ENCODE measurements around the gene RNF166.
"Not testable (repeated sequence)": the region's sequence is repeated elsewhere in the genome, so short reads cannot be mapped to it uniquely, and the experiment has no call there.

The RNF166 gene

DNA sequence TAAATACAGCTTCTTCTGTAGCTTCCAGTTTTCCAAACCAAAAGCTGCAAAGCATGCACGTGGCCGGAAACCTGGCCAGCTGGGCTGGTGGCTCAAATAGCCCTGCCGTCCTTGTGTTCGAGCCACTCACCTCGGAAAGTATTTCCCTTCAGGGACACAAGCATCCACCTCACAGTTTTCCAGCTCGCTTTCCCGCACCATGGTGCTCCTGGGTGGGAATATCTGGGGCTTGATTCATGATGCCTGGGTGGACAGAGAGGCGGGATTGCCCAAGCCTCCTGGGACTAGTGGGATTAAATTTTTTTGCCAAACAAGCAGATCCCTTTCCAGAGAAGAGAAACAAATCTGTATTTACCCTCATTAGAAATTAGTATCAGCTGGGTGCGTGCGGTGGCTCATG lies 36.2 kb downstream of the RNF166 start:
- DNase-seq, result no peak

DNA sequence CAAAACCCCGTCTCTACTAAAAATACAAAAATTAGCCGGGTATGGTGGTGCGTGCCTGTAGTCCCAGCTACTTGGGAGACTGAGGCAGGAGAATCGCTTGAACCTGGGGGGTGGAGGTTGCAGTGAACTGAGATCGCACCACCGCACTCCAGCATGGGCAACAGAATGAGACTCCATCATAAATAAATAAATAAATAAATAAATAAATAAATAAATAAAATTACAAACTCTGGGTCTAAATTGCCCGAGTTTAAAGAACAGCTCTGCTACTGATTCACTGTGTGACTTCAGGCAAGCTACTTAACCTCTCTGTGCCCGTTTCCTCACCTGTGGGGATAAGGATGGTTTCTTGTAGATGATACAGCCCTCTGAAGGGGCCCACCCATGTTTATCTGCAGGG lies 36.7 kb downstream of the RNF166 start:
- not testable (repeated sequence) for DNase-seq

DNA sequence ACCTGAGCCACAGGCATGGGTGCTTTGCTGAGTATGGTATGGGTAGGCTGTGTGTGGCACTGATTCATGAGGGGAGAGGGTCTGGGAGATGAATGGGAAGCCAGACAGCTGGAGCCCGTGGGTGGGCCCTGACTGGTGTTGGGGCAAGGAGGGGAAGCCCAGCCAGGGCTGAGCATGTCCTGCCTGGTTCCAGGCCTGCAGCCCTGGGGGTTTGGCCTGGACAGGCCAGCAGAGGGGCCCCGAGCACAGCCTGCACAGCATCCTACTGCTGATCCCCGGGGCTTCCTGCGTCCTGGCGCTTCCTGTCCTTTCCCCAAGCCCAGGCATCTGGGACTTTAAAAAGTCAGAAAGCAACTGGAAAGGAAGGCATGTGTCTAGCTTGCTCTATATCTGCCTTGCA lies 38.7 kb downstream of the RNF166 start:
- DNase-seq, result no peak

DNA sequence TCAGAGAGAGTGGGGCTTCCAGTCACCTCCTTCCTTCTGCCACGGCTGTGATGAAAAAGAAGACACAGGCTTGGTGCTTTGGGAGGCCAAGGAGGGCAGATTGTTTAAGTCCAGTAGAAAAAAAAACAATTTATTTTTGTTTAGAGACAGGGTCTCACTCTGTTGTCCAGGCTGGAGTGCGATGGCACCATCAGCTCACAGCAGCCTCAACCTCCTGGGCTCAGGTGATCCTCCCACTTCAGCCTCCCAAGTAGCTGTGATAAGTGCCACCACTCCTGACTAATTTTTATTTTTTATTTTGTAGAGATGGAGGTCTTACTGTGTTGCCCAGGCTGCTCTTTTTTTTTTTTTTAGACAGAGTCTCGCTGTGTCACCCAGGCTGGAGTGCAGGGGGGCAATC lies 40.6 kb downstream of the RNF166 start:
- DNase-seq, result no peak

DNA sequence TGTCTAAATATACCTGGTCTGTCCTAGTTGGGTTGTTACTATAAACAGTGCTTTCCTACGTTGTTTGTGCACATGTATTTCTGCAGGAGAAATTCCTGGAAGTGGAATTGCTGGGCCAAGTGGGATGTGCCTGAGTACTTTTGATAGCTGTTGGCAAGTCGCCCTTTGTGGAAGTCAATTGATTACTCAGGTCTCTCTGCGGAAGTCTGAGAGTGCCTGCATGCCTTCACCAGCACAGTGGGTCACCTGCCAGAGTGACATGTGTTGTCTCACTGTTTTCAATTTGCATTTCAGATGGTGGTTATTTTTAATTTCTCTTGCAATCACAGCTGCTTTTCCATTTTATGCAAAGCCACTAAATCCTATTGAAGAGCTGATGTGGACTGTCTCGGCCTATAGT lies 41.1 kb downstream of the RNF166 start:
- DNase-seq, result no peak

DNA sequence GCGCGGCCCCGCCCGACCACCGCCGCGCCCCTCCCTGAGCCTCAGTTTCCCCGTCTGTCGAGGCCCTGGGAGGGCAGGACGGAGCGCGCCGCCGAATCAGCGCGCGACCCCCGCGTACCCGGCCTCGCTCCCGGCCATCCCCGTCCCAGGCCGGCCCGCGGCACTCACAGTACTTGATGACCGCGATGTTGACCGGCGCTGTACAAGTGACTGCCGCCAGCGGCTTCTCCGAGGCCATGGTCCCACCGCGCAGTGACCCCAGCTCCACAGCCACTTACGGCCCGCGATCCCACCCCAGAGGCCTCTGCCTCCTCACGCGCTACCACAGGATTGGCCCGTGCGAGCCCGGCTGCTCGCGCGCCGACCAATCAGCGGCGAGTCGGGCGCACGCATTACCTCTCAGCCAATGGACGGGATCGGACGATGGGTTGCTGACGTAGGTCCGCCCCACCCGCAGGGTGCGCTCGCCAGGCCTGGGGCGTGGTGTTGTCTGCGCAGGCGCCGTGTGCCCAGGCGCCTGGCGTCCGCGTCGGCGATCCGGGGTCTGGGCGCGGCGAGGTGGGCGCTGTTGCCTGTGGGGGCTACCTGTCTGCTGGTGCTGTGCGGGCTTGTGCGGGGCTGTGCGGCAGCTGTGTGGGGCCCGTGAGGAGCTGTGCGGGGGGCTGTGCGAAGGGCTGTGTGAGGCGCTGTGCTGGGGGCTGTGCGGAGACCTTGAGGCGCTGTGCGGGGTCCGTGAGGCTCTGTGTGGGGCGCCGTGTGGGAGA lies 43.2 kb downstream of the RNF166 start, which contains the start of gene MVD:
Gene MVD (minus strand): TSS at position 249 of the 764 bp plus-strand sequence. CDS start 11 bp downstream, at position 238.
- peak; percentile 93 to 95 for DNase-seq

DNA sequence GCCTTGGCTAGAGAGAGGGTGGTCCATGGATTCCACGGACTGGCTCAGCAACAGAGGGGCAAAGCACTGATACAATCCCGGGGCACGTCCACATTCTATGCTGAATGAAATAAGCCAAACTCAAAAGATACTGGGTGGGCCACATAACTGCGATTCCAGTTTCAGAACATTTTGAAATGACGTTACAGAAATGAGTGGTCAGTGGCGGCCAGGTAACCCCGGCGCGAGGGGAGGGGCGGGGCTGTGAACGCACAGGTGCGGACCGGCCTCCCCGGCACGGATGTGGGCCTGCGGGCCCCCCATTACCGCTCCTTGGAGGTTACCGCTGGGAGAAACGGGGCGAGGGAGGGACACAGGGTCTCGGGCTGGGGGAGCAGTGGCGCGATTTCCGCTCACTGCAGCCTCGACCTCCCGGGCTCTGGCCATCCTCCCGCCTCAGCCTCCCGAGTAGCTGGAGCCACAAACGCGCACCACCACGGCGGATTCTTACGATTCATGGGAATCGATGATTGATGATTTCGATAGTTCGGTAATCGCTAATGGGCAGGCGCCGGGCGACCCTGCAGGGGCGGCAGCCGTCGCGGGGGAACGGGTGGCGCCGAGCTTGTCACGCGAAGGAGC lies 43.9 kb downstream of the RNF166 start:
- no peak for DNase-seq

DNA sequence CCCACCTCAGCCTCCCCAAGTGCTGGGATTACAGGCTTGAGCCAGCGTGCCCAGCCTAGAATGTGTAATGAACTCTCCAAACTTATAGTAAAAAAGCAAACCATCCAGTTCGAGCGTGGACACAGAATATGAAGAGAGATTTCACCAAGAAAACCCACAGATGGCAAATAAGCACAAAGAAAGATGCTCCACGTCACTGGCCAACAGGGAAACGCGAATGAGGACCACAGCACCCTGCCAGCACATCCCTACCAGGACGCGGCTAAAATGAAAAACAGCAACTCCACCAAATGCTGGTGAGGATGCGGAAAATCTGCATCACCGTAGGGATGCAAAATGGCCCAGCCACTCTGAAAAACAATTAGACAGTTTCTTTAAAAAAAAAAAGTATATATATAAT lies 44.7 kb downstream of the RNF166 start:
- DNase-seq, result no peak

DNA sequence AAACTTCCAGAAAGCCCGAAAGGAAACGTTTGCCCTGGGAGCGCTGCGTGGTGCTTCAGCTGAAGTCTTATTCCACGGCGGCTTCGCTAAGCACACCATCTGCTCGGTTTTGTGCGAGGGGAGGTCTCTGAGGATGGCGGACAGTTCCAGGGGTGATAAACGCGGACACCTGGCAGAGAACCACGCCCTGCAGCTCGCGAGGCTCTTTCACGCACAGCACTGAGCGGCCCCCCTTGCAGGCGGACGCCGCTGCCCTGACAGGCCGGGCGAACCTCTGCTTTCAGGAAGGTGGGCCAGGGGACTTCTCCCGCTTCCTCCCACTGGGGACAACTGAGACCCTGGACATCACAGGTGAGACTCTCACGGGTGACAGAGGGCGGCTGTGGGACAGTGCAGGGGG lies 47.0 kb downstream of the RNF166 start:
- no peak for DNase-seq

DNA sequence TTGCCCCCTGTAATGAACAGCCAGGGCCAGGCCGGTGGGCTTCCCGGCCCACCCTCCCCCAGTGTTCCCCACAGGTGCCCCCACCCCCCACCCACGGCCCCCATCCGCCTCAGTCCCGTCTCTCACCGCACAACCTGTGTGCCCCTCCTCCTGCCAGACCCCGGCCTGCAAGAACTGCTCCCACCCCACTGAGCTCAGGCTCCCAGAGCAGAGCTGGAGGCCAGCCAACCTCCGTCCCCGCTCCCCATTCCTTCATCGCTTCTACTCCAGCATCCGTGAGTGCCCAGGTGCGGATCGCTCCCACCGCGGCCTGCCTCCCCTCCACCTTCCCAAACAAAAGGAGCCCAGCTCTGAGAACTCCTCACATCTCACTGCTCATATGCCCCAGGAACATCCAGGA lies 47.5 kb downstream of the RNF166 start:
- no peak for DNase-seq

DNA sequence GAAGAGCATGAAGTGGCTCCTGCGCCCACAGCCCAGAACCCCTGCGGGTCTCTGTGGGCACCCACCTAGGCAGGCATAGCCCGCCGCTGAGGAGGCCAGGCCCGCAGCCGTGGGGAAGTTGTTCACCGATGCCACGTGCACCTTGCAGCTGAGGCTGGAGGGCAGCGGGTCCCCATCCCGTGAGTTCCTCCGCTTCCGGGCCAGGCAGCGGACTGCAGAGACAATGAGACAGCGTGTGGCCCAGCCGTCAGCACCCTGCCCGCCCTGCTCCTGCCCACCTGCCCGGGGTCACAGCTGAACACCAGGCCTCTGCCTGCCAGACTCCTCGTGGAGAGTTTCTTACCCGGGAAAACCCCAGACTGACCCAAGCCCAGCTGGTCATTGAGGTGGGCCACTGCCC lies 48.8 kb downstream of the RNF166 start:
- no peak for DNase-seq

DNA sequence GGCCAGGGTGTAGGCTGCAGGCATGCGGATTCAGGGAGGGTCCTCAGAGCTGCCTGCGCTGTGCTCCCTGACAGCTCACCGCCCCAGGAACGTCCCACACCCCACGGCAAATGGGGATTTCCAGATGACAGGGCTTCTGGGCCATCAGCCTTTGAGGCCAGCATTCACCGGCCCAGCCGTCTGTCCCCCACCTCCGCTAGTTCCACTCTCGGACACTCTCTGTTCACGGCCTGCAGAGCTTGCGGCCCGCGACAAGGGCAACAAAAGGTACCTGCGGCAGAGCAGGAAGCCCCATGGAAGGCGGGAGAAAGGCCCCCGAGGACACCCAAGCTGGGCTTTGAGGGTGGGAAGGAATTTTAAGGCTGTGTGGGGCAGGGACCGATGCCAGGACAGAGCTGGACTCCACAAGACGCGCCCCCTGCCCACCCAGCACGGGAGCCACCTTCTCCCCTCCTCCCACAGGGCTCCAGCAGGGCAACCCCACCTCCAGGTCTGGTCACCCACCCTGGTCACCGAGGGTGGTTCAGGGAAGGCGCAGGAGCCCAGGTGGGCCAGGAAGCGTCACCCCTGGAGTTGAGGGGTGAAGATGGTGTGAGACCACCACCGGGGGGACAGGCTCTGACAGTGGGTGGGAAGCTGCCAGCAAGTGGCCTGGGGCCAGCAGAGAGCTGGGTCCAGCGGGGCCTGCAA lies 49.8 kb downstream of the RNF166 start:
- no peak for DNase-seq

DNA sequence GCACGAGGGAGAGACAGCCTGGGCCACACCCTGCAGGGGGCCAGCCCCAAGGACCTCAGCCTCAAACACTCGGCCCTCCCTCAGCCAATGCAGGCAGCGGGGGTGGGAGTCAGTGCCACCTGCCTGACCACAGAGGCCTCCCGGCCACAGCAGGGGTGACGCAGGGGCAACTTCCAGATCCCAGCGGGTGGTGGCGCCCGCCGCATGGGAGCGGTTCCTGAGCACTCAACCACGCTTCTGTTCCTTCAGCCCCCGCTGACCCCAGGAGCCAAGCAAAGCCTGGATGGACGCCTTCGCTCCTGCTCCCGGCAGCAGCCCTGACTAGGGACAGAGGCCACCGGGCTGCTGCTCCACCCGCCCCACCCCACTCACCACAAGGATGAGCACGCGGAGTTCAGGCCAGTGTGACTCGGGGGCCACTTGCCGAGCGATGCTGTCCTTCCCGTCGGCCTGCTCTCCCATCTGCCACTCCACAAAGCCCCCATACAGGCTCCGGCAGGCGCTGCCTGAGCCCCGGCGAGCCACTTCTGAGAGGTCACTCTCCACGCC lies 50.4 kb downstream of the RNF166 start:
- no peak for DNase-seq

DNA sequence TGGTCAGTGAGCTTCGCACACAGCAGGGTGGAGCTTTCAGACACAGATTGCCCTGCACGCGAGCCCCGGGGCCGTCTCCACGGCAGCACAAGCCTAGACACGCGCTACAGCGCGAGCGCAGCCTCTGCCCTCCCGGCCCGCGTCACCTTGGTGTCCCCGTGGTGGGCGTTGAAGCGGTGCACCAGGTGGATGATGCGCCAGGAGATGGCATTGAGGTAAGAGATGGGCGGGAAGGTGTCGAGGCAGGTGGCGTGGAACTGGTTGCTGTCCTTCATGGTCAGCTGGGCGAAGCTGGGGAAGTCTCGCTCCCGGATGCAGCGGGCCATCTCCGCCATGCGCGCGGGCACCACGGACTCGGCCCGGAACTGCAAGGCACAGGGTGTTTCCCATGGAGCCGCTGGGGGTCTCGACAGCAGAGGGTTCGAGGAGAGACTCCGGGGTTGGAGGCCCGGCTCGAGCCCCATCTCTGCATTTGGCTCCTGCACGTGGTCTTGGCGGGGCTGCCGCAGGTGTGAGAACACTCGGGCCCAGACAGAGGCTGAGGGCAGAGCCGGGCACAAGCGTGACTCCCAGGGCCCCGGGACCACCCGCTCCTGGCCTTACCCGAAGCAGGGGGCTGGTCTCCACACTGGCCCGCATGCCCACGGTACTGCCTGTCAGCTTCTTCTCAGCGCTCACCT lies 51.0 kb downstream of the RNF166 start:
- DNase-seq, result no peak

DNA sequence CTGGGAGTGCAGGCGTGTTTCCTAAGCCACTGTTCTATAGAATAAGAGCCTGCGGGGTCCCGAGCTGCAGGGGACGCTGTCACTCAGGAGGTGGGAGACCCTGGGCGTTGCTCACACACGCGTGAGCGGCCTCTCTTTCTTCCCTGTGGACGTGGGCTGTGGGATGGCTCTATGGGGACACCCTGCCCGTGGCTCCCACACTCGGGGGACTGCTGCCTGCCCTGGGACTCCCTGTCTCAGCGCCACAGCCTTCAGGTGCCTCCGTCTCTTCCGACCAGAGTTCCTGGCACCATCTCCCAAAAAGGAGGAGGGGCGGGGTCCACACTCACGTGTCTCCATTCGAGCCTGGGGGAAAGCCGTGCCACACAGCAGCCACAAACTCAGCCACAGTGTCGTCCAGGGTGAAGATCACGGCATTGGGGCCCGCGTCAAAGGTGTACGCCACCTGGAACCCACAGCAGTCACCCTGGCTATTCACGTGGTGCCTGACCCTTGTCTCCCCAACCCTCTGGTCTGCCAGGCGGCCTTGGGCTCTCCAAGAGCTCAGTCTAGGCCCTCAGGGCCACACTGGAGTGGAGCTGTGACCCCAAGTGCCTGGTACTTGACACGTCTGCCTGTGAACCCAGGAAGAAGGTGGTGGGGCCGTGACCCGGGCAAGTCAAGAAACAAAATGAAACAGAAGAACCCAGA lies 51.7 kb downstream of the RNF166 start:
- DNase-seq, result no peak

DNA sequence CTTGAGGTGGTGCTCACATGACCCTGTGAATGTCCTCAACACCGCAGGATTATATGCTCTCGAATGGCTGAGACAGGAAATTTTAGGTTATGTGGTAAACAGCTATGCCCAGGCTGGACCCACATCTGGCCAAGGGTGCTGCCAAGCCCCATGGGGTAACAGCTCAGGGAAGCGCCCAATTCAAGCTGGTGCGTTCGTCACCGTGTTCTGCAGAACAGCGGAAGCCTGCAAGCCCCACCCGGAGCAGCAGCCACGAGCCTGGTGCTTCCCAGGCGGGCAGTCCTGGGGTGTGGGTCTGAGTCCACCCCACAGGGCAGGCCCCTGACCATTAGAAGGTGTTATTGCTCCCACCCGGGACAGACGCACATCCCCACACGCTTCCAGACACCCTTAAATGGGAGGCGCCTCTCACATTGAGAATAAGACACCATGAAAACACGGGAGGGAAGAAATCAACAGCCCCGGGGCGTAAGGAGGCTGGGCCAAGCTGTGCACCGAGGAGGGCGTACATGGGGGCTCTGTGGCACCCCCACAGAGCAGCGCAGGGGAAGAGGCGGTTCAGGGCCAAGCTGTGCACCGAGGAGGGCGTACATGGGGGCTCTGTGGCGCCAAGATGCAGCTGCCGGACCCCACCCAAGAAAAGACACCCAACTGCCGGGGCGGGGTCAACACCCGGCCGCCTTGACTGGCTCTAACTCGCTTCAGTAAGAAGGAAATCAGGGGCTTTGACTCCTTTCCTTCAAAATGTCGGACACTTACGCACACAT lies 52.4 kb downstream of the RNF166 start:
- DNase-seq, result no peak

DNA sequence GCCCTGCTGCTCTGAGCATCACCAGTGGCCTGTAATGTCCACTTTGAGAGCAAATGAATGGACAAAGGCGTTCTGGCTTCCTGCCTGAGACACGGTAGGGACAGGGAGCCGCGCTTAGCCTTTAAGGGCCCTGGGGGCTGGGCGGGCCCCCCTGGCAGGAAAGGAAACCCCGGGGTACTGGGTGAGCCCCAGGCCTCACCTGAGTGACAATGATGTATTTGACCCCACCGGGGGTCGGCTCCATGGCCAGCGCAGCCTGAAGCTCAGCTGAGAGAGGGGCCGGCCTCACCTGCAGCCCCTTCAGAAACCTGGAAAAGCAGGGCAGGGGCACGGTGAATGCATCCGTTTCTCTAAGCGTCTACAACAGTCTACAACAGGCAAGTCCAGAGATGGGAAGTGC lies 53.1 kb downstream of the RNF166 start:
- no peak for DNase-seq

DNA sequence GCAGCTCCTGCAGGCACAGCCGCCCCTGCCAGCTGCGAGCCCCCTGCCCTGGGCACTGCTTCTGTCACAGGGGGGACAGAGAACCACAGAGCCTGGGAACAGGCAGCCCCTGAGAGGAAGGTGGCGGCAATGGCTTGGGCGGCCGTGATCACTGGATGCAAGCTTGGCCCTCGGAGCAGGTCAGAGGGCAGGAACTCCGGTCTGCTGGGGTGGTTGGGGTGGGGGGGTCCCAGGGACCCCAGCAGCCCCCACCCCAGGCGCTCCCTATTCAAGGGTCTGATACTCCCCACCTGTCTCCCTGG lies 53.5 kb downstream of the RNF166 start:
- no peak for DNase-seq

DNA sequence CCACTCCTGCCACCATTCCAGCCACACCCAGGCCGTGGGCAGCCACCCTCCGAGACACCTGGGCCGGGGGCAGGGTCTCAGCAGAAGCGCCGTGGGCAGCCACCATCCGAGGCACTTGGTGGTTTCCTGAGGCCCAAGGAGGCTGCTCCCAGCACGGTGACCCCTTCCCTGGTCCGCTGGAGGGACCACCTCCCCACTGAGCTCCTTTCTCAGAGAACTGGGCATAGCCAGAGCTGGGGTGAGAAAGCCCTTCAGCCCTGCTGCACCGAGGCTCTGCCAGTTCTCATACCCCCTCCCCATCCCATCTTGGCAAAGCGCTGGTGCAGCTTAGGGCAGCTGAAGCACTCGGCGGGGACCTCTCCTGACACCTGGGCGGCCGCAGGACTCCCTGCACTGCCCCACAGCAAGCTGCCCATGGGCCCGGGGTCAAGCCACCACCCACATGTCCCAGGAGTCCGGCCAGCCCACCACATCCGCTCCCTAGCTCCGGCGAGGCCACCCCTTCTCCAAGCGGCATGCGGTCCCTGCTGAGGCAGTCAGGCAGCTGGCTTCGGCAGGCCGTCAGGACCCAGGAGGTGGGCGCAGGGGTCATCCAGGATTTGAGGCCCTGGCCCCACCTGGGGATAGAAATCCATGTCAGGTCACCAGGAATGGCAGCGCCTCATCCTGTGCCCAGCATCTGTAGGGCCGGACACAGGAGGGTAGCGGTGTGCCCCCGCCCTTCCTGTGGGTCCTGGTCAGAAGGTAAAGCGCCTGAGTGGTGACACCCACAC lies 54.0 kb downstream of the RNF166 start:
- no peak for DNase-seq

DNA sequence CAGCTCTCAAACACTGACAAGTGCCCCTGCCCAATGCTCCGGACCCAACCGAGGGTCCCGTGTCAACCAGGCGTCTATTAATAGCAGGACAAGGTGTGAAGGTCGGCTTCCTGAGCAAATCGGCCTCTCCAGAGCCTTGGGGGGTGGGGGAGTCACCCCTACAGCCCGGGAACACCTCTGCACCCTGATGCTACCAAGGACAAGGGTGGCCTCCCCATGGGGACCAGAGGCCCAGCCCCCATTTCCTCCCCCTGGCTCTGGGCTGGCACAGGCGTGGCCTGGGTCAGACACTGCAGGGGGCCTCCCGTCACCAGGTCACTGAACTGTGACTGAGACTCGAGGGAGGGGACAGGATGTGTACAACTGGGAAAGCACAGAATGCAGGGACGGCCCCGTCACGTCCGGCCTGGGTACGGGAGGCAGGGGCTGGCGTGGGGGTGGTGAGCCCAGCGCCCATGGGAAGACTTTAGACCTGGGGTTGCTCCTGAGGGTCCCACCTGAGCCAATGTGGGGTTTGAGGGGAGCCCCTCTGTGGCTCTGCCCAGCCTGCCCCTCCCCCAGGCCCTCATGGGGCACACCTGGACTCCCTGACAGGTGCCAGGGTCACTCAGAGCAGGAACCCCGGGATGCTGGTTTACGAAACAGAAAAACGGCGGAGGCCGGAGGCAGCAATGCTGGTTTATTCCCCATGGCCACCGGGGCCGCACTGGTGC lies 54.8 kb downstream of the RNF166 start:
- DNase-seq, result peak; percentile 62 to 64

Measured in stimulated activated CD4-positive, alpha-beta T cell treated with anti-CD3 and anti-CD28 coated beads, Interleukin-4, amount 100 ng/mL, for 4 hours (primary cell).